IPS DF 6.9 (cell line): Measurements from ENCODE around the gene GPBP1L1.
A peak's percentile ranks its signal among the peaks of the same experiment; 100 is the strongest.
"Not testable (repeated sequence)": the region's sequence is repeated elsewhere in the genome, so short reads cannot be mapped to it uniquely, and the experiment has no call there.

Source experiments
- DNase-seq: peaks from one replicate; pipeline ENCODE4 v3.0.0-alpha.2; 2013; ENCODE audit warnings: low read depth, low spot score
- H3K27ac ChIP-seq: one replicate; pipeline ENCODE4 v1.5.1; 2013; ENCODE audit warnings: low read length, control low read depth
- H3K27me3 ChIP-seq: 2 replicates; pipeline ENCODE4 v1.6.1; 2013; ENCODE audit warnings: mild to moderate bottlenecking, low read length; ENCODE audit not compliant: control insufficient read depth, insufficient read depth
- H3K36me3 ChIP-seq: 2 replicates; pipeline ENCODE4 v1.6.1; 2013; ENCODE audit warnings: low read length; ENCODE audit not compliant: control insufficient read depth, insufficient read depth
- H3K4me1 ChIP-seq: 2 replicates; pipeline ENCODE4 v1.6.1; 2013; ENCODE audit warnings: low read length; ENCODE audit not compliant: control insufficient read depth, insufficient read depth
- H3K4me3 ChIP-seq: 2 replicates; pipeline ENCODE4 v1.5.1; 2013; ENCODE audit warnings: mild to moderate bottlenecking, low read length
- H3K9me3 ChIP-seq: 2 replicates; pipeline ENCODE4 v1.6.1; 2013; ENCODE audit warnings: low read length, inconsistent platforms; ENCODE audit not compliant: control insufficient read depth, insufficient read depth
- WGBS: extraction: QIAGEN DNeasy Blood & Tissue Kit; methylation state at CpG from one replicate; pipeline ENCODE4 v1.1.7; 2013; ENCODE audit warnings: mixed read lengths, missing lambda C conversion rate; ENCODE audit not compliant: insufficient read length, insufficient coverage; 5-methylcytosine and 5-hydroxymethylcytosine counted together

The GPBP1L1 gene

GRCh38 chr1:45713711-45714110 lies 27.4 kb upstream of the GPBP1L1 start:
- Histone ChIP-seq H3K4me1 (no peaks in the 10 kb centered on the region), H3K36me3 (no peaks in the 10 kb centered on the region), H3K27me3 (no peaks in the 10 kb centered on the region), H3K27ac (no peak overlapping the region), H3K9me3 (no peaks in the 10 kb centered on the region), H3K4me3 (no peak overlapping the region)
- DNase-seq = no peak
- no CpG with 5 or more reads among the region's 3 CpGs for WGBS

GRCh38 chr1:45704637-45705036 lies 18.3 kb upstream of the GPBP1L1 start:
- H3K27ac ChIP-seq = no peak overlapping the region
- H3K36me3 ChIP-seq = no peaks in the 10 kb centered on the region
- H3K27me3 ChIP-seq = no peaks in the 10 kb centered on the region
- H3K9me3 ChIP-seq = no peaks in the 10 kb centered on the region
- no CpG with 5 or more reads among the region's 1 CpG for WGBS
- no peaks in the 10 kb centered on the region for H3K4me1 ChIP-seq
- H3K4me3 ChIP-seq = no peak overlapping the region
- DNase-seq = no peak

GRCh38 chr1:45694823-45695222 lies 8.5 kb upstream of the GPBP1L1 start:
- Histone ChIP-seq H3K27ac (no peak overlapping the region), H3K36me3 (peaks cover 4% of the 10 kb centered on the region; the same call in 1 of the 2 replicates), H3K9me3 (no peaks in the 10 kb centered on the region), H3K4me1 (no peaks in the 10 kb centered on the region), H3K4me3 (no peak overlapping the region), H3K27me3 (no peaks in the 10 kb centered on the region)
- no peak for DNase-seq
- no CpG with 5 or more reads among the region's 7 CpGs for WGBS

- not testable (repeated sequence) for H3K9me3 ChIP-seq, H3K4me1 ChIP-seq, H3K27ac ChIP-seq, H3K36me3 ChIP-seq, H3K4me3 ChIP-seq, H3K27me3 ChIP-seq, DNase-seq
- WGBS = no CpG with 5 or more reads among the region's 8 CpGs
Observed at GRCh38 chr1:45693811-45694210, 7.5 kb upstream of the GPBP1L1 start.

- peak within 1 kb of the TSS; percentile 100 for H3K4me3 ChIP-seq
- DNase-seq = no peak
- no peaks in the 10 kb centered on the region for H3K27me3 ChIP-seq
- no CpG with 5 or more reads among the region's 24 CpGs for WGBS
- no peak within 1 kb of the TSS for H3K27ac ChIP-seq
- 0 out of 2 replicates have a peak, but pooled peaks cover 1% of the 10 kb centered on the region for H3K4me1 ChIP-seq
- no peaks in the 10 kb centered on the region for H3K9me3 ChIP-seq
- H3K36me3 ChIP-seq = no peaks in the 10 kb centered on the region; the same call in 1 of the 2 replicates
Observed at GRCh38 chr1:45687754-45688740, 1.7 kb upstream of the GPBP1L1 start, which contains the start of gene TMEM69. Gene TMEM69, plus strand, starts transcription at chr1:45688181. Its CDS starts 2,888 bp downstream, at chr1:45691069.

GRCh38 chr1:45687014-45687753 lies 851 bp upstream of the GPBP1L1 start:
- peak; percentile 89 for DNase-seq
- no CpG with 5 or more reads among the region's 44 CpGs for WGBS
- Histone ChIP-seq H3K4me3 (peak overlapping the region; percentile 100; the same call in 1 of the 2 replicates), H3K27ac (no peak overlapping the region), H3K36me3 (no peaks in the 10 kb centered on the region; the same call in 1 of the 2 replicates), H3K9me3 (no peaks in the 10 kb centered on the region), H3K4me1 (0 out of 2 replicates have a peak, but pooled peaks cover 1% of the 10 kb centered on the region), H3K27me3 (no peaks in the 10 kb centered on the region)

GRCh38 chr1:45686015-45686287 lies 382 bp downstream of the GPBP1L1 start:
- 0 out of 2 replicates have a peak, but pooled peaks cover 1% of the 10 kb centered on the region for H3K4me1 ChIP-seq
- H3K27me3 ChIP-seq = no peaks in the 10 kb centered on the region
- no CpG with 5 or more reads among the region's 27 CpGs for WGBS
- H3K27ac ChIP-seq = no peak overlapping the region
- no peak for DNase-seq
- H3K4me3 ChIP-seq = peak overlapping the region; percentile 98
- H3K36me3 ChIP-seq = no peaks in the 10 kb centered on the region
- no peaks in the 10 kb centered on the region for H3K9me3 ChIP-seq

GRCh38 chr1:45685308-45686014 lies 872 bp downstream of the GPBP1L1 start:
- Histone ChIP-seq H3K36me3 (no peaks in the 10 kb centered on the region), H3K4me1 (0 out of 2 replicates have a peak, but pooled peaks cover 1% of the 10 kb centered on the region), H3K9me3 (no peaks in the 10 kb centered on the region), H3K27ac (no peak overlapping the region), H3K27me3 (no peaks in the 10 kb centered on the region), H3K4me3 (peak overlapping the region; percentile 98)
- no CpG with 5 or more reads among the region's 13 CpGs for WGBS
- DNase-seq = no peak

- WGBS = no CpG with 5 or more reads among the region's 2 CpGs
- no peak overlapping the region for H3K27ac ChIP-seq
- no peak overlapping the region for H3K4me3 ChIP-seq
- no peak for DNase-seq
- no peaks in the 10 kb centered on the region for H3K27me3 ChIP-seq
- H3K36me3 ChIP-seq = no peaks in the 10 kb centered on the region
- H3K9me3 ChIP-seq = no peaks in the 10 kb centered on the region
- peaks cover 1% of the 10 kb centered on the region; the same call in 1 of the 2 replicates for H3K4me1 ChIP-seq
Observed at GRCh38 chr1:45684402-45684801, 1.9 kb downstream of the GPBP1L1 start.

- DNase-seq = no peak
- Histone ChIP-seq H3K4me1 (peaks cover 3% of the 10 kb centered on the region; the same call in 1 of the 2 replicates), H3K4me3 (no peak overlapping the region), H3K9me3 (no peaks in the 10 kb centered on the region), H3K27me3 (no peaks in the 10 kb centered on the region), H3K27ac (no peak overlapping the region), H3K36me3 (no peaks in the 10 kb centered on the region)
- no CpG with 5 or more reads among the region's 6 CpGs for WGBS
Observed at GRCh38 chr1:45682942-45683341, 3.4 kb downstream of the GPBP1L1 start.
